GM12865 (cell line): ENCODE measurements around the gene NGF.

Experiments used
- DNase-seq: peaks from one replicate; pipeline ENCODE4 v3.0.0; 2010; ENCODE audit warnings: low read depth
- H3K4me3 ChIP-seq: 2 replicates; pipeline ENCODE4 v1.5.1; 2011; ENCODE audit warnings: mild to moderate bottlenecking, low read depth, low read length, control low read depth
- TF ChIP-seq, protein P1 (sequence below): IDR thresholded peaks from 2 replicates; pipeline ENCODE4 v1.5.1; 2011; ENCODE audit warnings: low read length, control low read depth, low read depth, inconsistent platforms; ENCODE audit not compliant: insufficient read depth; ENCODE audit errors: missing control alignments

NGF gene

DNA sequence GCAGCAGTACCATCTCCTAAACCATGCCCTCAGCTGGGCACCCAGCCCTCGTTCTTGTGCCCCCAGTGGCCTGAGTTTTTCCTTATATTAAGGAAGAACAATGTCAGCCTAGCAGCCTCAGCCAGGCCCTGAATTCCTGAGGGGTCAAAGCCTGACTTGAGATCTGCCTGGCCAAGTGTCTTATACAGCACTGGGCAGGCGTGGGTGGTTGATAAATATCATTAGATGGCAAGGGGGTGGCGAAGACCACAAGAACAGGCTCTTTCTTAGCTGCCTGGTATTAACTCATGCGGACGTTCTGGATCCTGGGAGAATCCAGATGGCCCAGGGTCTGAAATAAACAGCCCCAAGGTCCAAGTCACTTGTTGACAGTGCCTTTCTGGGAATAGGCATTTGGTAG is 18.3 kb downstream of the NGF start:
- H3K4me3 ChIP-seq: no peak overlapping the region
- TF ChIP-seq, protein P1, sequence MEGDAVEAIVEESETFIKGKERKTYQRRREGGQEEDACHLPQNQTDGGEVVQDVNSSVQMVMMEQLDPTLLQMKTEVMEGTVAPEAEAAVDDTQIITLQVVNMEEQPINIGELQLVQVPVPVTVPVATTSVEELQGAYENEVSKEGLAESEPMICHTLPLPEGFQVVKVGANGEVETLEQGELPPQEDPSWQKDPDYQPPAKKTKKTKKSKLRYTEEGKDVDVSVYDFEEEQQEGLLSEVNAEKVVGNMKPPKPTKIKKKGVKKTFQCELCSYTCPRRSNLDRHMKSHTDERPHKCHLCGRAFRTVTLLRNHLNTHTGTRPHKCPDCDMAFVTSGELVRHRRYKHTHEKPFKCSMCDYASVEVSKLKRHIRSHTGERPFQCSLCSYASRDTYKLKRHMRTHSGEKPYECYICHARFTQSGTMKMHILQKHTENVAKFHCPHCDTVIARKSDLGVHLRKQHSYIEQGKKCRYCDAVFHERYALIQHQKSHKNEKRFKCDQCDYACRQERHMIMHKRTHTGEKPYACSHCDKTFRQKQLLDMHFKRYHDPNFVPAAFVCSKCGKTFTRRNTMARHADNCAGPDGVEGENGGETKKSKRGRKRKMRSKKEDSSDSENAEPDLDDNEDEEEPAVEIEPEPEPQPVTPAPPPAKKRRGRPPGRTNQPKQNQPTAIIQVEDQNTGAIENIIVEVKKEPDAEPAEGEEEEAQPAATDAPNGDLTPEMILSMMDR: no peak
- DNase-seq: no peak

DNA sequence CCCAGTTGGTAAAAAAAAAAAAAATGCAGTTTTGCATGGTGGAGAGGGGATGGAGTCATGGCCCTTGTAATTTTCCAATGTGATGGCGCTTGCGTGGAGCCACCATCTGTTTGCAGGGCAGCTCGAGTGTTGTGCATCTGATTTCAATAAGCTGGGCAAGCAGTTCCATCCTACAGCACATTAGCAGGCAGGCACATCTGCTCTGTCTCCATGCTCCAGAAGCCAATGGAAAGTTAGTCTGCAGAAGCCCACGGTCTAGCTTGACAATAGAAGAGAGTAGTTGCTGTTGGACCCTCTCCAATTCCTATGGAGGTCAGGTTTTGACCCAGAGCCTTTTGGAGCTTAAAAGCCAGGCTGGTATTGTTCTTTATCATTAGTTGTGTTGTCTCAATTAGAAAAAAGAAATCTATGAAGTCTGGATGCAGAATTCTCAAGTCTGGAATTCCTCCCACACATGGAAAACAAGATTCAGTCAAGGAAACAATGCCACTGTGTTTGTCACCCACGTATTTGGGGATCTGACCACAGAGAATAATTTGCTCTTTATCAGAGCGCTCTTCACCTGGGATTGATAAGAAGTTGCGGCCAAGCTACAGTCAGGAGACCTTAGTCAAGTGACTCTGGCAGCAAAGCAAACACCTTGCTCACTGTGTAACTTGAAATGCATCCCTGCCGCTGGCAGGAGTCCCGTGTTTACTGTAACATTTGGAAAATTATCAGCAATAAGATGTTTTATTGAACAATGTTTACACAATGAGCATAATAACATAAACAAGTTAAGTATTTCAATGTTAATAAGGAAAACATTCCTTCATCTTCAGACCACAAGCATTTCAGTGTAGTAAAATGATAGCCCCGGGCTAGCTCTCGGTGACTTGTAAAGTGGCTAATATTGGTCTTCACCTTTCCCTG is 20.7 kb downstream of the NGF start:
- H3K4me3 ChIP-seq: no peak overlapping the region
- TF ChIP-seq, protein P1: no peak
- no peak for DNase-seq

DNA sequence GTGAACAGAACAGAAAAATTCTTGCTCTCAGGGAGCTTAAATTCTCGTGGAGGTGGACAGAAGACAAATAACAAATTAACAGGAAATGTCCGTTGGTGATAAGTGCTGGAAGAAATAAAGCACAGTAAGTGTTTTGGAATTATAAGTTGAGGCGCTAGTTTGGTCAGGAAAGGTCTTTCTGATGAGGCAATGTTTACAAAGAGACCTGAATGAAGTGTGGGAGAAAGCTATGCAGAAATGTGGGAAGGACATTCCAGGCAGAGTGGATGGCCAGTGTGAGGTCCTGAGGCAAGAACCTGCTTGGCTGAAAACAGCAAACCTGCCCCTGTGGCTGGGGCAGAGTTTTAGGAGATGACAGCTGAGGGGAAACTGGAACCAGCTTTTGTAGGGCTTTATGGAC is 23.3 kb downstream of the NGF start:
- no peak for DNase-seq
- no peak overlapping the region for H3K4me3 ChIP-seq
- TF ChIP-seq, protein P1: no peak

DNA sequence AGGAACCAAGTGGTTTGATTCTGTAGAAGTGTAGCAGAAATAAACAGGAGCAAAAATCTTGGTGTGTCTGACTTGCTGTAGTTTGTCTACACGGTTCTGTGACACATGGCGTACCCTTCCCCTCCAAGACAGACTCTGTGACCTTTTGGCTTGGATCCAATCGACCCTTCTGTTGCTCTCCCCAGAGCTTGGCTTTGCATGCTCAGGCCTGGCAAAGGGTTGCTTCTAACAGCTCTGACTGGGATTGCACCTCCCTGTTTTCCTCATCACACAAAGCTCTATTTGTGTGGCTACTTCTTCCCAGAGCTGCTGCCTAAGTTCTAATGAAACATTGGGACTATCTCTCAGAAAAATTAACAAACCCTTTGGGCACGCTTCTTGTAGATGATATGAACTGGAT is 24.0 kb downstream of the NGF start:
- no peak overlapping the region for H3K4me3 ChIP-seq
- DNase-seq: no peak
- TF ChIP-seq, protein P1: no peak

DNA sequence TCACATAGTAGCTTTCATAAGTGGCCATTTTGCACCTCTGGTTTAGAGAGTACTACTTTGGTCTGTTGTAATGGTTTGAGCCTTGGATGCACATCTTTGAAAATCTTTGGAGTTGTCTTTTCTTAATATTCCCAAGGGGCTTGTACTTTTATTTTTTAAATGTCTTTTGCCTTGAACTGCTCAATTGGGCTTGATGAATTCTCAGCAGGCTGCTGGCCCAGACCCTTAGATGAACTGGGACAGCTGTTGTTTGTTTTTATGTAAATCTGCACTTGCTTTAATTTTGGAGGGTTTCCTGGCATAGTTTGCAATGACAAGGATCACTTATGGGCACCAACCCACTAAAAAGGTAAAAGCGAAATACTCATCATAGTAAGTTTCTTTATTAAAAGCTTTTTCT is 24.9 kb downstream of the NGF start:
- TF ChIP-seq, protein P1: no peak
- no peak for DNase-seq
- no peak overlapping the region for H3K4me3 ChIP-seq

DNA sequence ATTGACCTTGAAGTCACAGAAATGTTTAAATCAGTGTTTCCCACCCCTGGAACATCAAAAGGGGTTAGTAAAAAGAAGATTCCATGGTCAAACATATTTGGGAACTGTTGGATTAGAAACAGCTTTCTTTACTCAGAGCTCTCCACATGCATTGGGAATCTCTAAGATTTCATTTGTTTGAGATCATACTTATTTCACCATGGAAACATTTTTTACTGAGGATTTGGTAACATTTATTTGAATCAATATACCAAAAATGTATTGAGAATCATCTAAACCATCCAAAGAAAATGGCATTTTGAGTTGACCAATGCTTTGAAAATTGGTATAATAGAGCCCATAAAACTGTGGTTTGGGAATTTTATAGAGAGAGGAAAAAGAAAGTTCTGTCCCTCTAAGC is 25.3 kb downstream of the NGF start:
- TF ChIP-seq, protein P1: no peak
- no peak overlapping the region for H3K4me3 ChIP-seq

DNA sequence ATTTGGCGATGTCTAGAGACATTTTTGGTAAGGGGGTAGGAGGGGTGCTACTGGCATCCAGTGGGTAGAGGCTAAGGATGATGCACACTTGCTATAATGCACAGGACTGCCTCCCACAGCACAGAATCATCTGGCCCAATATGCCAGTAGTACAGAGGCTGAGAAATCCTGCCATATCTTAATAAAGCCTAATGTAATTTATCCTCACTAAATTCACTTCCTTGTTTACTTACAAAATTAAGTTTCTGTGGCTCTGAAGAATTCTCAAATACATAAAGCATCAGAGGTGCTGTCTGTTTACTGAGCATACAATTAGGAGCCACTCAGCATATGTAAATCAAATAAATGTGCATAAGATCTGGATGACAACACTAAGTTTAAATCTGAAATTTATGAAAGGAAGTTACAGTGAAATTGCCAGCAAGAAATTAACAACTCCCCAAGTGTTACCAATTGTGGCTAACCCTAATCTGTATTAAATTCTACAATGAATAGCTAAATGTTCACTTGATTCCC is 26.5 kb downstream of the NGF start:
- no peak overlapping the region for H3K4me3 ChIP-seq
- DNase-seq: no peak
- TF ChIP-seq, protein P1: no peak

More for the DNA sequence above, 25.3 kb downstream of the NGF start:
- DNase-seq: no peak
